D721Med (cell line): ENCODE data around the gene SEMA4C.

ENCODE experiments used
- DNase-seq: peaks from one replicate; pipeline ENCODE4 v3.0.0; 2011; ENCODE audit warnings: low spot score; ENCODE audit not compliant: insufficient read length
- FAIRE-seq: peaks from 2 replicates; lab custom pipeline; 2011; peaks lifted over from hg19 to GRCh38; lab: Jason Lieb, UNC
- CTCF ChIP-seq: IDR thresholded peaks from 2 replicates; pipeline ENCODE4 v1.5.1; 2012; ENCODE audit warnings: mild to moderate bottlenecking, control low read depth; ENCODE audit not compliant: insufficient read depth; ENCODE audit errors: missing control alignments

Gene SEMA4C

GRCh38 chr2:96869822-96870625 is at the start of gene SEMA4C:
SEMA4C (minus strand) TSS chr2:96870080; CDS start chr2:96867886, 2,194 bp downstream.
- FAIRE-seq (no peak), DNase-seq (no peak)
- no peak for TF ChIP-seq CTCF

GRCh38 chr2:96918754-96919550 is 49.1 kb upstream of the SEMA4C start:
- DNase-seq = no peak
- no peak for TF ChIP-seq CTCF
- FAIRE-seq = no peak

GRCh38 chr2:96918092-96918753 is 48.3 kb upstream of the SEMA4C start:
- DNase-seq (no peak), FAIRE-seq (no peak)
- TF ChIP-seq CTCF = no peak

- DNase-seq = no peak
- FAIRE-seq = no peak
These were observed 47.0 kb upstream of the SEMA4C start for GRCh38 chr2:96916646-96917543.

GRCh38 chr2:96916156-96916630 is 46.3 kb upstream of the SEMA4C start:
- no peak for FAIRE-seq
- DNase-seq = no peak
- no peak for TF ChIP-seq CTCF

More at GRCh38 chr2:96916646-96917543, 47.0 kb upstream of the SEMA4C start:
- no peak for TF ChIP-seq CTCF

- TF ChIP-seq CTCF = no peak
- DNase-seq = no peak
These were observed 44.5 kb upstream of the SEMA4C start for GRCh38 chr2:96914332-96914731.

More at GRCh38 chr2:96914332-96914731, 44.5 kb upstream of the SEMA4C start:
- FAIRE-seq = no peak
